GM21381 (cell line): ENCODE measurements around the gene RNPS1.

ENCODE experiments used
- ATAC-seq: cut with Tn5 transposase; IDR thresholded peaks from one replicate; pipeline ENCODE4 v1.9.1; 2021; ENCODE audit warnings: mild to moderate bottlenecking, moderate library complexity; ENCODE audit not compliant: unreplicated experiment

The RNPS1 gene

DNA sequence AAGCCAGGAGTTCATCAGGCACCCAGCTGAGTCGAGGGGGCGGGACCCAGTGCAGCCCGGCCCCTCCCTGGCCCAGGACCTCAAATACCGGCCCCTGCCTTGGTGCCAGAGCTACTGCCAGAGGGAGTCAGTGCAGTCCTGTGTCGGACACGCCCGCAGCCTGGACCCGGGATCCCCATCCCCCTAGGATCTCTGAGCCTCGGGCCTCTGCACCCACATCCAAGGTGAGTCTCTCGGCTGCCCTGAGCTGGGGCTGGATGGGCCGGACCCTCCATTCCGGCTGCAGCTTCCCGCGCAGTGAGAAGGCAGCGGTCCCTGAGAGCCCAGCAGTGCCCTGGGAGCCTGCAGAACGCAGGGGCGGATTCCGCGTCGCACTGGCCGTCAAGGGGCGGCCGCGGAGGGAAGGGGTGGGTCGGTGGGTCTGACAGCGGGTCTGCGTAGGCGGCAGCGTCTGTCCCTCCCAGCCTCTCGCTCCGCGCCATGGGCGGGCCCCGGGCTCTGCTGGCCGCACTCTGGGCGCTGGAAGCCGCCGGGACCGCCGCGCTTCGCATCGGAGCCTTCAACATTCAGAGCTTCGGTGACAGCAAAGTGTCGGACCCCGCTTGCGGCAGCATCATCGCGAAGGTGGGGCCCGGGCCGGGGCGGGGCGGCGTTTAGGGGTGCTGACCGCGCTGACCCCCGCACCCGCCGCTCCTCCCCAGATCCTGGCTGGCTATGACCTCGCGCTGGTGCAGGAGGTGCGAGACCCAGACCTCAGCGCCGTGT lies 31.4 kb downstream of the RNPS1 start, which contains the start of gene DNASE1L2:
TSS of gene DNASE1L2 (plus strand) at position 108 of the 765 bp plus-strand sequence. CDS start at position 481, 373 bp downstream.
- ATAC-seq, result no peak

DNA sequence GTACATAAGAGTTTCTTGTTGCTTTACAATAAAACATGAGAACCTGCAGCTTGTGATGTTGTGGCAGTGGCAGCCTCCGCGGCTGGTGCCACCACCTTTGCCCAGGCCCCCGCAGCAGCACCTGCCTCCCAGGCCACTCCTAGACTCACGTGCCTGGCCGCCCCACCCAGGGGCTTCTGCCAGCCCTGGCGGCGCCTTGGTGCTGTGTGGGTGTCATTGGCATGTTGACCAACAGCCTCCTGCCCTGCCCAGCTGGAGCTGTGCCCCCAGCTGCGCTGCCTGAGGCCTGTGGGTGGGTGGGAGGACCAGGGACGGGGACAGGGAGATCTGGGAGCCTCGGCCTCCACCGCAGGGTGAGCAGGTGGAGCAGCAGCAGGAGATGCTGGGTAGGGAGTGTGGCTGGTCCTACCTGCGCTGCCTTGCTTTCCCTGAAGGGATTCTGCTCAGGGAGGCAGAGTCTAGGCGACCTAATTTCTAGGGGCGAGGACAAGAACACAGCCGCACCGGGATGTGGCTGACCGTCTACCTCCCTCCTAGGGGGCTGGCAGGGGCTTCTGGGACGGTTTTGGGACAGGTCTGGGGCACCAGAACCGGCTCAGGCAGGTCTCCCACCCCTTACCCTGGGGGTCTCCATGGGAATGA lies 32.1 kb downstream of the RNPS1 start:
- no peak for ATAC-seq

DNA sequence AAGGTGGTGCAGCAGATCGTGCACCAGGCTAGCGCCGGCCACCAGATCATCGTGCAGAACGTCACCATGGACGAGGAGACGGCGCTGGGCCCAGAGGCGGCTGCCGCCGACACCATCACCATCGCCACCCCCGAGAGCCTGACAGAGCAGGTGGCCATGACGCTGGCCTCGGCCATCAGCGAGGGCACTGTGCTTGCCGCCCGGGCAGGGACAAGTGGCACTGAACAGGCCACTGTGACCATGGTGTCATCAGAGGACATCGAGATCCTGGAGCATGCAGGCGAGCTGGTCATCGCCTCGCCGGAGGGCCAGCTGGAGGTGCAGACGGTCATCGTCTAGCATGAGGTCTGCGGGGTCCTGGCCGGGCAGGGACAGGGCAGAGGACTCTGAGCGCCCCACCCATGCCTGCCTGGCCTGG lies 32.7 kb downstream of the RNPS1 start:
- ATAC-seq, result no peak

DNA sequence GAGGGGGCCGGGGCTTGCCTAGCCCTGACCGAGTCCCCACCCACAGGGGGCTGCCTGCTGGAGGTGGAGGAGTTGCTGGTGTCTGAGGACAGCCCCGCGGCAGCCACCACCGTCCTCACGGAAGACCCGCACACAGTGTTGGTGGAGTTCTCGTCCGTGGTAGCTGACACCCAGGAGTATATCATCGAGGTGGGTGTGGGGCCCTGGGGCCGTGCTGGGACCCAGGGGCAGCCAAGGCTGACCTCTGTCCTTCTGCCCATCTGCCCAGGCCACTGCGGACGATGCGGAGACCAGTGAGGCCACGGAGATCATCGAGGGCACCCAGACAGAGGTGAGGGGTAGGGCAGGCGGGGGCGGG lies 33.1 kb downstream of the RNPS1 start:
- no peak for ATAC-seq

DNA sequence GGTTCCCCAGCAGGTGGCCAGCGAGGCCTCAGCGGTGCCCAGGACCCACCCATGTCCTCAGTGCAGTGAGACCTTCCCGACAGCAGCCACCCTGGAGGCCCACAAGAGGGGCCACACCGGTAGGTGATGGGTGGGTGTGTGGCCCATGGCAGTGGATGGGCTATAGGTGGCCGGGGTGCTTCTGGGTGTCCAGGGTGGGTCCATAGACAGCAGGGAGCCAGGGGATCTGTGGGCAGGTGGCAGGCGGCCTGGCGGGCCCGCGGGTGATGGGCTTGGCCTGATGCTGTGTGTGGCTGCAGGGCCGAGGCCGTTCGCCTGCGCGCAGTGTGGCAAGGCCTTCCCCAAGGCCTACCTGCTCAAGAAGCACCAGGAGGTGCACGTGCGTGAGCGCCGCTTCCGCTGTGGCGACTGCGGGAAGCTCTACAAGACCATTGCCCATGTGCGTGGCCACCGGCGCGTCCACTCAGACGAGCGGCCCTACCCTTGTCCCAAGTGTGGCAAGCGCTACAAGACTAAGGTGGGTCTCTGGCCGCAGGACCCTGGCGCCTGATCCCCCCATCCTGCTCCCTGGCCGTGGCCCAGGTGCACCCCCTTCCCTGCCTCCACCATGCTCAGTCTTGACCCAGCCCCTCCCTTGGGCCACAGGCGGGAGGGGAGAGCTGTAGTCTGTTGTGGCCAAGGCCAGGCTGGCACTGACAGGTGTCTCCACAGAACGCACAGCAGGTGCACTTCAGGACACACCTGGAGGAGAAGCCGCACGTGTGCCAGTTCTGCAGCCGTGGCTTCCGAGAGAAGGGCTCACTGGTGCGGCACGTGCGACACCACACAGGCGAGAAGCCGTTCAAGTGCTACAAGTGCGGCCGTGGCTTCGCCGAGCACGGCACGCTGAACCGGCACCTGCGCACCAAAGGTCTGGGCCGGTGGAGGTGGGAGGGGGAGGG lies 33.8 kb downstream of the RNPS1 start:
- no peak for ATAC-seq

DNA sequence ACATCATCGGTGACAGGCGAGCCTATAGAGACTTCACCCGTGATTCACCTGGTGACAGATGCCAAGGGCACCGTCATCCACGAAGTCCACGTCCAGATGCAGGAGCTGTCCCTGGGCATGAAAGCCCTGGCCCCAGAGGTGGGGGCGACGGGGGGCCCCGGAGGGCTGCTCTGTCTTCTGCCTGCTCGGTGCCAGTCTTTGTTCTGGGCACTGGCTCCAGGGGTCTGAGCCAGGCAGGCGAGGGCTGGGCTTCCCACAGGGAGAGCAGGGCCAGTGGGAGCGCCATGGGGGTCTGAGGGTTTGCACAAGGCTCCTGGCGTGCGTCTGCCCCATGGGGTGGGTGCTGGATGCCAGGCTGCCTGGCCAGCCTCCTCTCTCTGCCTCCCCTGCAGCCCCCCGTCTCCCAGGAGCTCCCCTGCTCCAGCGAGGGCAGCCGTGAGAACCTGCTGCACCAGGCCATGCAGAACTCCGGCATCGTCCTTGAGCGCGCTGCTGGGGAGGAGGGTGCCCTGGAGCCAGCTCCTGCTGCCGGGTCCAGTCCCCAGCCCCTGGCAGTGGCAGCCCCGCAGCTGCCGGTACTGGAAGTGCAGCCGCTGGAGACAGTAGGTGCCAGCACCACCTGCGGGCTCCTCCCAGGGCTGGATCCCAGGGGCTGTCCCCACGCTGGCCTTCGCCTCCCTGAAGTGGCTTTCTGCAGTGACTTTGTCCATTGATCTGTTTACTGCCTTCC lies 34.7 kb downstream of the RNPS1 start:
- no peak for ATAC-seq

DNA sequence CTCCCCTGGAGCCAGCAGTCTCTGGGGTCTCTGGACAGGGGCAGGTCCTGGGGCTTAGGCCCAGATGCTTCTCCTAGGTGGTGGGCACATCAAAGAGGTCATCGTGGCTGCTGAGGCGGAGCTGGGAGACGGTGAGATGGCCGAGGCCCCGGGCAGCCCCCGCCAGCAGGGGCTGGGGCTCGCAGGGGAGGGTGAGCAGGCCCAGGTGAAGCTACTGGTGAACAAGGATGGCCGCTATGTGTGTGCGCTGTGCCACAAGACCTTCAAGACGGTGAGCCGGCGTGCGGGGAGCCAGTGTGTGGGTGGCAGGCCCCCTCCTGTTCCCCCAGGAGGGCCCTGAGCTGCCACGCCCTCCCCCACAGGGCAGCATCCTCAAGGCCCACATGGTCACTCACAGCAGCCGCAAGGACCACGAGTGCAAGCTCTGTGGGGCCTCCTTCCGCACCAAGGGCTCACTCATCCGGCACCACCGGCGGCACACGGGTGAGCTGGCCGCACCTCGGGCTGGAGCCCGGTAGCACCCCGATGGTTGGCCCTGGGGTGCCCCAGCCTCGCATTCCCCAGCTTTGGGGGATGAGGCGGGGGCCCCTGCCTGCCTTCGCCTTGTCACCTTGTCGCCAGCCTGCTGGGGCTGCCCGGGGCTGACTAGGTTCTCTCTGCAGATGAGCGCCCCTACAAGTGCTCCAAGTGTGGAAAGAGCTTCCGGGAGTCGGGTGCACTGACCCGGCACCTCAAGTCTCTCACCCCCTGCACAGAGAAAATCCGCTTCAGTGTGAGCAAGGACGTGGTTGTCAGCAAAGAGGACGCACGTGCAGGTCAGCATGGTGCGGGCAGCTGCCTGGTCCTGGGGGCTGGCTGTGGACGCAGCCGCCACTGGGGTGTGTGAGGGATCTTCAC lies 35.6 kb downstream of the RNPS1 start:
- no peak for ATAC-seq

DNA sequence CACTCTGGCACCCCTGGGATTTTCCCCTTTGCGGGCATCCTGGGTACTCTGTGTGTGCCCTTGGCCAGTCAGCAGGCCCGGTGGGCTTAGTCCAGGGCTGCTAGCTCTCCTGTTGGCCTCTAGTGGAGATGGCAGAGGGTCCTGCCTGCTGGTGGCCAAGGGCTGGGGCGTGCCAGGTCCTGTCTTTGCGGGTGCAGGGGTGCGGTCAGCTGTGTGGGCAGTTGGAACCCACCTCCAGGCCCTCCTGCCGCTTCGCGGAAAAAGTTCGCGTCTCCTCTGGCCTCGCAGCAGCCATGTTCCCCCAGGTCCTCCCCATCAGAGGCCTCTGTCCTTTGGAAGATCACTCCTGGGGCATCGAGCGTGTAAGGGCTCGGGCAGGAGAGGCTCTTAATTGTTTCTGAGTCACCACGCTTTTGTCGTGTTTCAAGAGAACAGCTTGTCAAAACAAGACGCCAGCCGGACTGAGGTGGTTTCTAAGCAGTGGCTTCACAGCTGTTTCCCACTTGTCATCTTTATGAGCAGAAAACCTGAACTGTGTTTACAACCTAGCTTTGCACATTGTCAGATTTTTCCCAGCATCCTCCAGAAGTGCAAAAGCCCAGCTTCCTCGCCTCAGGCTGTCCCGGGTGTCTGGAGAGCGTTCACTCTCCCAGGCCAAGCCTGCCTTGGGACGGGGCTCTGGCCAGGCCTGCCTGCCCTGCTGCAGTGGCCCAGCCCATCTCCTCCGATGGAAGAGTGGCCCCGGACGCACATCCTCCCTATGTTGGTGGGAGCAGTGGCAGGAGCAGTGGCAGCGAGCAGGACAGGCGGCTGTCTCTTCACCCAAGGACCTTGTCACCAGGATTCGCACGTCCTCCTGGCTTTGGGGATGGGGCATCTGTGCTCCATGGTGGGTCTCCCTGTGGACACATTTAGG lies 36.7 kb downstream of the RNPS1 start:
- ATAC-seq, result no peak

DNA sequence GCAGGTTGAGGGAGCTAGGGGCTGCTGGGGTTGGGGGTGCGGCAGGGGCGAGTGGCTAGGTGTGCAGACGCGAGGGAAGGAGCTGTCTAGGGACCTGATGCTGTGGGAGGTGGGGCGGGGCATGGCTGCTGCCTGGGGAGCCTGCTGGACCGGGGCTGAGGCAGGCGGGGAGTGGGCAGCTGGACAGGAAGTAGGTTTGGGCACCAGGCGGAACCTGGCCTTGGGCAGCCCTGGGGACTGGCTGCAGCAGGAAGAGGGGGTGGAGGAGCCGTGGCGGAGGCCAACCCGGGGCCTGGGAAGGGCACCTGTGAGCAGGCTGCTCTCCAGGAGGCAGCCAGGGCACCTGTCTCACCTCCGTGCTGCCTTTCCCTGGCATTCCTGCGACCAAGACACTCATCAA lies 37.5 kb downstream of the RNPS1 start:
- ATAC-seq, result no peak

DNA sequence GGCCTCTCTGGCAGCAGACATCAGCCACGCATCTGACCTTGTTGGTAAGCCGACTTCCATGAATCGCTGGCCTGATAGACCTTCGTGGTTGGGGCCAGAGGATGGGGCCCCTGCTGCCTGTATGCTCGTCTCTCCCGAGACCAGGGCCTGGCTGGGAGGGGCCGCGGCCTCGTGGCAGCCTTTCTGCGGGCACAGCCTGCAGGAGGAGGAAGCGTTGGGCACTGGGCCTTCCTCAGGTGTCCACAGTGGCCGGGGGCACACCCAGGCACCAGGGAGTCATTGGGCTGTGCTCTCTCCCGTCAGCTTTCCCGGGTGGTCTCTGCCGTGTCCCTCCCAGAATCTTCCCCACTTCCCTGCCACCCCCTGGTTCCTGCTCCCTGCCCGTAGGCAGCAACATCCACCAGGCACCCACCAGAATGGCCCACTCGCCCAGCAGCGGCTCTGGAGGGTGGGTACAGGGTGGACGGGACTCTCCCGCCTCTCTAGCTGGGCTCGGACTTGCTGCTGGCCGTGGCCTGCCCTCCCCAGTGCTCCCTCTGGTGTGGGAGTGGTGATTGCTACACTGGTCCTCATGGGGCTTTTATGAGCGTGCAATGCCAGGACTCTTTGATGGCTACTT lies 38.2 kb downstream of the RNPS1 start:
- ATAC-seq, result no peak

DNA sequence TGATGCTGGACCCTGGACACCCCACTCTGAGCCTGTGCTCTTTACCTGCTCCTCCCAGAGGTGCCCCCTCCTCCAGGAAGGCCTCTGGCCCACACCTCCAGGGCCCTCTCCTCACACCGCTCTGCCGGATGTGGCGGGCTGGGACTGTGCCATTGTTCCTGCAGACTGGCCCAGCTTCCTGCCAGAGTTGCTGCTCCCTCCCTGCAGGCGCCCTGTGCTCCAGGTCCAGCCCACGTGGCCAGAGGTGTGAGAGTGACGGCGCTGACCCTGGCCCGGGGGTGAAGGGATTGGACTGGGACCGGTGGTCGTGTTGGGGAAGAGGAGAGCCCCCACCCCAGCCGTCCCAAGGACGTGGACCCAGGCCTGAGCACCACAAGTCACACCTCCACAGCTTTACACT lies 38.8 kb downstream of the RNPS1 start:
- no peak for ATAC-seq

DNA sequence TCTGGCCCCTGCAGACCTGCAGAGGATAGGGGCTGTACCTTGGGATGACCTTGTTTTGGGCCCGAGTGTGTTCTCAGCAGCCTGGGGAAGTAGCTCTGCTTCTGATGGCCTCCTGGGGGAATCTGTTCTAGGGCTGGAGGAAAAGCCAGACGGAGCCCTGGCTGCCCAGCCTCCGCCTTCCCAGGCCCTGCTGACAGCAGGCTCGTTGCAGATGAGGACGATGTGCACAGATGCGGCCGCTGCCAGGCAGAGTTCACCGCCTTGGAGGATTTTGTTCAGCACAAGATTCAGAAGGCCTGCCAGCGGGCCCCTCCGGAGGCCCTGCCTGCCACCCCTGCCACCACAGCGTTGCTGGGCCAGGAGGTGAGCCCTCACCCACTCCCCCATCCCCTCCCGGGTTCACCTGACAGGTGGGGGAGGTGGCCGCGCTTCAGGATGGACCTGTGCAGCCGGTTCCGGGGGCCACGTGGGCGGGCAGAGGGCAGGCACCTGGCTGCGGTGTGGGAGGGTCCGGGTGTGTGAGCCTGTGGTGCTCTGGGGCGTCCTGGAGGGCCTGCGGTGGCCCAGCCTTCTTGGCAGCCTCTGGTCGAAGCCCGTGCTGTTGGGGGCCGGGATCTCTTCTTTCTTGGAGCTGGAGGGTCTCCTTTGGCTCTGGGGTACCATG lies 39.6 kb downstream of the RNPS1 start:
- ATAC-seq, result no peak

DNA sequence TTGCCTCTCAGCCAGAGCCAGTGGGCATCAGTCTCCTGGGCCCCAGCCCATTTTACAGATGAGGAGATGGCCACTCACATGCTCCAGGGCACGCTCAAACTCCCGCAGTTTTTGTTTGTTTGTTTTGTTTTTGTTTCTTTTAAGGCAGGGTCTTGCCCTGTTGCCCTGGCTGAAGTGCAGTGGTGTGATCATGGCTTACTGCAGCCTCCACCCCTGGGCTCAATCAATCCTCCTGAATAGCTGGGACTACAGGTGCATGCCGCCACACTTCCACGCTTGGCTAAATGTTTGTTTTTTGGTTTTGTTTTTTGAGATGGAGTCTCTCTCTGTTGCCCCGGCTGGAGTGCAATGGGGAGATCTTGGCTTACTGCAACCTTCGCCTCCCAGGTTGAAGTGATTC lies 41.0 kb downstream of the RNPS1 start:
- no peak for ATAC-seq

DNA sequence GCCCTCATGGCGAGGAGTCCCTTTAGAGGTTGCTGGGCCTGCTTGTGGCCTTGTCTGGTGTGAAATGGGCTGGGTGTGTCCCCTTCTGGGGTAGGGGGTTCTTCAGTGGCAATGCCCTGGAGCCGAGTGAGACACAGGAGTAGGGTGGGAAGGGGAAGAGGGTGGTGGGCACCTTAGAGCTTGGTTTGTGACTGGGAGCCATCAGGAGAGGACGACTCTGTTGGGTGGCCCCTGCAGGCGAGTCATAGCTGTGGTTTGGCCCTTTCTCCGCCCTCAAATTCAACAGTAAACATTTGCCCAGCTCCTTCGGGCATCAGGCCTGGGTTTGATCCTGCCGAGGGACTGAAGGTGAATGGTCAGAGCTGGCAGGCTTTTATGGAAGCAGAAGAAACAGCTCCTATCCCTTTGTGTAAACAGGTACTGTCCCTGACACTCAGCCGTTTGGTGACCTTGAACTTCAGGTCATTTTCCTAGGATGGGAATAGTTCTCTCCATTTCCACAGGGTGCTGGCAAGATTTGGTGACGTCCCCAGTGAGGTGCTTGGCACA lies 41.6 kb downstream of the RNPS1 start:
- ATAC-seq, result no peak

DNA sequence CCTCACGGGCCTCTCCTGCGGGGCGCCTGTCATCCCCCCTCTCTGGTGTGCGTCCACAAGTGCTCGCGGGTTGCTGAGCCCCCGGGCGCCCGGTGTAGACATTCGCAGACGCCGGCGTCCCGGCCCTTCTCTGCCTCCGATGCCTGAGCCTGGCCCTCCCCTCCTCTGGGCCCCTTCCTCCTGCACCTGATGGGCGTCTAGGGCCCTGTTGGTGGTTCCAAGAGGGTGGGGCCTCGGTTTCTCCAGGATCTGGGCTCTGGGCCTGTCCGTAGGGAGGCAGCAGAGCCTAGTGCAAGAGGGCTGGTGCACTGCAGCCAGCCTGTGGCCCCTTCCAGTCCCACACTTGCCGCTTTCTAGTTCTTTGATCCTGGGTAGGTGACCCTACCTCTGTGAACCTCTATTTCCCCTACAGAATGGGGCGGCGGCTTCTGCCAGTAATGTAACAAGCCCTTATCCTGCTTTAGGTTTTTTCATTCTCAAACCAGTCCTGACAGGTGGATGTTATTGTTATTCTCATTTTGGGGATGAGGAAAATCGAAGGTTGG lies 43.9 kb downstream of the RNPS1 start:
- peak; percentile 18 for ATAC-seq

DNA sequence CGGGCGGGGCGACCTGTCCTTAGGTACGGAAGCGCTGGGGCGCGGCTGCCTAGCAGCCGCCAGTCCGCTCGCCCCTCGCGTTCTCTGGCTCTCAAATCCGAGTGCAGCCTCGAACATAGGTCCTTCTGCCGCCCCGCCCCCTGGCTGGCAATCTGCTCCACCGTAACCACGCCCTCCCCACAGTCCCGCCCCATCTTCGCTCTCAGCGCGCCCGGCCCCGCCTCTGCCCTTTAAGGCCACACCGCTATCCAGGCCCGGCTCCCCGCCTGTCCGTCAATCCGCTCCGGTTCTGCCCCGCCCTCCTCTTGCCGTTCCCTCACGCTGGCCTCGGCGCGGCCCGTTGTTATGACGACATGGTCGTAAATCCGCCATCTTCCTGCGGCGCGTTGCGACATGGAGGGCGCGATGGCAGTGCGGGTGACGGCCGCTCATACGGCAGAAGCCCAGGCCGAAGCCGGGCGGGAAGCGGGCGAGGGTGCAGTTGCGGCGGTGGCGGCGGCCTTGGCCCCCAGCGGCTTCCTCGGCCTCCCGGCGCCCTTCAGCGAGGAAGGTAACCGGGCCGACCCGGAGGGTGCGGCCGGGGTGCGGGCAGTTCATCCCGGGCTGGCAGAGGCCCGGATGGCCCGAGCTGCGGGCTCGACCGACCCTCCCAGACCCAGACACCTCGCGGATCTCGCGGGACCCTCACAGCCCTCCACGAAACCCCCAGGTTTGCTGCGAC lies 44.5 kb downstream of the RNPS1 start, which contains the start of gene E4F1:
TSS of gene E4F1 (plus strand) at position 371 of the 721 bp plus-strand sequence. CDS start at position 394, 23 bp downstream.
- ATAC-seq, result peak; percentile 96
